ENCODE measurements around the gene UCHL1. TPM values are rescaled to one million over a fixed set of nuclear protein-coding genes. Genes with fewer than 3 reads are reported as not detected.

Gene UCHL1
- total RNA-seq, 6 donors from 2014 or later = 2.4 to 10.8 (median 7.3) TPM

DNA sequence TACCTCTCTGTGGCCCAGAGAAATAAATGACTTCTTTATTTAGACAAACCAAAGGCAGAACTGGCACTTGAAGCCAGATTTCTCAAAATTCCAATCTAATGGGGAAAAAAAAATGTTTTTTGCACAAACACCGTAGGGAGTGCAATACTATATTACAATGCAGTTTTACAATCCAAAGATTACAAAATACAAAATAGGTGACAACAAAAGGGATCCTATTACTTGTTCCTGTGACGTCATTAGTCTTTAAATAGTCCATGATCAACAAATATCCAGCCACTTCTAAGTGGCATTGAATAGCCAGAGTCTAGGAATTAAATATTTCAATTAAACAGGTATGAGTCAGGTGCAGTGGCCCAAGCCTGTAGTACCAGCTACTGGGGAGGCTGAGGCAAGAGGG is 39.4 kb upstream of the UCHL1 start:
- TF ChIP-seq POLR2AphosphoS5 (IDR thresholded peaks at IDR 0.05) (no peak), POLR2A (IDR thresholded peaks at IDR 0.05) (no peak), EP300 (IDR thresholded peaks at IDR 0.05) (no peak)
- TF ChIP-seq, protein P1, sequence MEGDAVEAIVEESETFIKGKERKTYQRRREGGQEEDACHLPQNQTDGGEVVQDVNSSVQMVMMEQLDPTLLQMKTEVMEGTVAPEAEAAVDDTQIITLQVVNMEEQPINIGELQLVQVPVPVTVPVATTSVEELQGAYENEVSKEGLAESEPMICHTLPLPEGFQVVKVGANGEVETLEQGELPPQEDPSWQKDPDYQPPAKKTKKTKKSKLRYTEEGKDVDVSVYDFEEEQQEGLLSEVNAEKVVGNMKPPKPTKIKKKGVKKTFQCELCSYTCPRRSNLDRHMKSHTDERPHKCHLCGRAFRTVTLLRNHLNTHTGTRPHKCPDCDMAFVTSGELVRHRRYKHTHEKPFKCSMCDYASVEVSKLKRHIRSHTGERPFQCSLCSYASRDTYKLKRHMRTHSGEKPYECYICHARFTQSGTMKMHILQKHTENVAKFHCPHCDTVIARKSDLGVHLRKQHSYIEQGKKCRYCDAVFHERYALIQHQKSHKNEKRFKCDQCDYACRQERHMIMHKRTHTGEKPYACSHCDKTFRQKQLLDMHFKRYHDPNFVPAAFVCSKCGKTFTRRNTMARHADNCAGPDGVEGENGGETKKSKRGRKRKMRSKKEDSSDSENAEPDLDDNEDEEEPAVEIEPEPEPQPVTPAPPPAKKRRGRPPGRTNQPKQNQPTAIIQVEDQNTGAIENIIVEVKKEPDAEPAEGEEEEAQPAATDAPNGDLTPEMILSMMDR (IDR thresholded peaks at IDR 0.05) = no peak
- H3K27ac ChIP-seq = no peak overlapping the region

DNA sequence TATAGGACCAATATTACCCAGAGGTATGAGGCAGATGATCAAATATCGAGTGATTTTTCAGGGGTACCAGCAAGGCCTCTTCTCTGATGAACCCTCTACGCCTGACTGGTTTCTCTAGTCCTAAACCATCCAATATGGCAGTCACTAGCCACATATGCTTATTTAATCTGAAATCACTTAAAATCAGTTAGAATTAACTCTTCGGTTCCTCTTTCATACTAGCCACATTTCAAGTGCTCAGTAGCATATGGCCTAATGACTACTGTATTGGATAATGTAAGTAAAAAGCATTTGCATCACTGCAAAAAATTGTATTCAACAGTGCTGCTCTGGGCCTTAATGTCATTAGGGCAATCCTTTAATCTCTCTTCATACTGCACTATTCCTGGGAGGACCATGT is 38.0 kb upstream of the UCHL1 start:
- H3K4me1 ChIP-seq = peaks cover 8 to 29% (median 14%) of the 10 kb centered on the region in 4 donors
- H3K36me3 ChIP-seq = no peaks in the 10 kb centered on the region
- no peak overlapping the region for H3K4me3 ChIP-seq
- no peak for TF ChIP-seq EP300 (IDR thresholded peaks at IDR 0.05)
- TF ChIP-seq, protein P1 (IDR thresholded peaks at IDR 0.05) = no peak
- no peak for TF ChIP-seq POLR2A (IDR thresholded peaks at IDR 0.05)
- TF ChIP-seq POLR2AphosphoS5 (IDR thresholded peaks at IDR 0.05) = no peak
- peaks cover 0 to 3% (median 0%) of the 10 kb centered on the region in 4 donors for H3K27me3 ChIP-seq
- no peak overlapping the region for H3K27ac ChIP-seq
- 89 to 98% methylated on average over 3 of the region's 3 CpGs for WGBS, 2 donors
- DNase-seq = no peak
- ATAC-seq (ENCODE audit: low FRiP score in 2 of 2) = no peak
- H3K9me3 ChIP-seq = no peaks in the 10 kb centered on the region

More for the DNA sequence above, 39.4 kb upstream of the UCHL1 start:
- ATAC-seq (ENCODE audit: low FRiP score in 2 of 2) (no peak), DNase-seq (no peak)
- Histone ChIP-seq H3K36me3 (no peaks in the 10 kb centered on the region), H3K9me3 (no peaks in the 10 kb centered on the region), H3K27me3 (peaks cover 0 to 4% (median 0%) of the 10 kb centered on the region in 4 donors), H3K4me1 (peaks cover 8 to 42% (median 16%) of the 10 kb centered on the region in 4 donors), H3K4me3 (no peak overlapping the region)
- WGBS, 2 donors = 73 to 75% methylated on average over 2 of the region's 2 CpGs

DNA sequence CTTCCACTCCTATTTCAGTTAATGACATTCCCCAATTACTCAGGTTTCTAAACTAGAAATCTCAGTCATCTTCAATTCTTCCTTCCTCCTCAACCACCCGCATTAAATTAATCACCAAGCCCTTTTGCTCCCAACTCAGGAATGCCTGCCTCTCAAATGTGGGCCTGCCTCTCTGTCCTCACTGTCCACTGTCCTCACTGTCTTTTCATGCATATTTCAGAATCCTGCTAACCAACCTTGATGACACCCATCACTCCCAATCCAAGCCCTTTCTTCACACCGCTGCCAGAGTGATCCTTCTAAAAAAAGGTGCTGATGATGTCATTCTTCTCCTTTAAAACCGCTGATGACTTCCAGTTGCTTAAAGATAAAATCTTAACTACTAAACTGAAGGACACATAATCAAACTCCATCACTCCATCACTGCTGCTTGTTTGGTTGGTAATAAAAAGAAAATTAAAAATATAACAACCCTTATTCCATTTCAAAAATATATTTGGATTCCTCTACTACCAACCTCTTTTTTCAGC is 37.2 kb upstream of the UCHL1 start:
- H3K27me3 ChIP-seq = no peaks in the 10 kb centered on the region
- TF ChIP-seq EP300 (IDR thresholded peaks at IDR 0.05) (no peak), POLR2A (IDR thresholded peaks at IDR 0.05) (no peak), POLR2AphosphoS5 (IDR thresholded peaks at IDR 0.05) (no peak)
- TF ChIP-seq, protein P1 (IDR thresholded peaks at IDR 0.05) = no peak
- no peaks in the 10 kb centered on the region for H3K36me3 ChIP-seq
- H3K4me1 ChIP-seq = peaks cover 8 to 24% (median 14%) of the 10 kb centered on the region in 4 donors
- H3K9me3 ChIP-seq = no peaks in the 10 kb centered on the region
- WGBS, 2 donors = 76 to 84% methylated on average over 3 of the region's 3 CpGs
- DNase-seq (no peak), ATAC-seq (ENCODE audit: low FRiP score in 2 of 2) (no peak)
- H3K4me3 ChIP-seq = no peak overlapping the region
- no peak overlapping the region for H3K27ac ChIP-seq

DNA sequence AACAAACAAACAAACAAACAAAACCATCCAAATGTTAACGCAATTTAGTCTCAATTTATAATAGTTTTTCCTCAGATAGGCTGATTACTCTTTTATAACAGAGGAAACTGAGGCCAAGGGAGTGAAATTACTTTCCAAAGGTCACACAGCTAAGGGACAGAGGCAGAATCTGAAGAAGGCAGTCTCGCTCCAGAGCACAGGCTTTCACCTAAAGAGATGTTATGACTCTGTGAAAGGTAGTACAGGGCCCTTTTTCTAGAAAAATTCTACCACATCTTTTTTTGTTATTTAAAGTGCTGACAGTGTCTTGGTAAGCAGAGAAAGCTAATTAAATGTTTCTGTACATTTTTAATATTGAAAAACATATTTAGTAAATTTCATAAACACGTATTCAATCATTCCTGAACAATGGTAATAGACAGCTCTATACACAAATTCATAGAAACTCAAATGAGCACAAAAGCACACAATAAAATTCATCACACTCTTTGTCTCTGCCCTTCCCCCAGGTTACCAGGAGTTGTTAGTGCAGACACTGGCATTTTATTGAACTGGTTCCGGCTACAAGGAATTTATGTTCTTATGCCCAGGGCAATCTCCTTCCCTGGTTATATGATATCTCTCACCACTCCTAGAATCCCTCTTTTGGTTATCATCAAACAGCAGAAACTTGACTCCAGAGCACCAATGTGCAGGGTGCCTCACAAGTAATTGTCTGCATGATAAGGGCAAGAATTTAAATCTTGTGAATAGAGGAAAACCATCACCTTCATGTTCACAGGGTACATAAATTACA is 34.7 kb upstream of the UCHL1 start:
- ATAC-seq (ENCODE audit: low FRiP score in 2 of 2) (no peak), DNase-seq (no peak)
- no peaks in the 10 kb centered on the region for H3K36me3 ChIP-seq
- no peak overlapping the region for H3K27ac ChIP-seq
- H3K4me1 ChIP-seq = peaks cover 0 to 3% (median 0%) of the 10 kb centered on the region in 4 donors
- H3K27me3 ChIP-seq = no peaks in the 10 kb centered on the region
- no peak overlapping the region for H3K4me3 ChIP-seq
- 93% methylated on average over 4 of the region's 4 CpGs for WGBS, 2 donors
- H3K9me3 ChIP-seq = no peaks in the 10 kb centered on the region
- no peak for TF ChIP-seq EP300 (IDR thresholded peaks at IDR 0.05)
- no peak for TF ChIP-seq POLR2AphosphoS5 (IDR thresholded peaks at IDR 0.05)
- TF ChIP-seq, protein P1 (IDR thresholded peaks at IDR 0.05) = no peak
- TF ChIP-seq POLR2A (IDR thresholded peaks at IDR 0.05) = no peak

Data from upper lobe of left lung (tissue), 6 donors.